HEK293 (cell line): ENCODE measurements around the gene LAMA5.
A peak's percentile ranks its signal among the peaks of the same experiment; 100 is the strongest.

Experiments used
- AEBP2 ChIP-seq: fragments of 450-650 bp; formaldehyde crosslinking; IDR thresholded peaks from 2 replicates; pipeline ENCODE4 v1.5.1; 2016; ENCODE audit warnings: missing biosample characterization, missing genetic modification characterization, borderline replicate concordance
- ATF2 ChIP-seq: fragments of 450-650 bp; formaldehyde crosslinking; IDR thresholded peaks from 2 replicates; pipeline ENCODE4 v1.5.1; 2016; ENCODE audit warnings: missing biosample characterization, missing genetic modification characterization, low read depth
- ELK4 ChIP-seq: IDR thresholded peaks from 2 replicates; pipeline ENCODE4 v1.6.1; 2011; ENCODE audit warnings: mild to moderate bottlenecking, low read depth, low read length, borderline replicate concordance
- HIC1 ChIP-seq: fragments of 450-650 bp; formaldehyde crosslinking; IDR thresholded peaks from 2 replicates; pipeline ENCODE4 v1.5.1; 2016; ENCODE audit warnings: missing biosample characterization, missing genetic modification characterization
- INSM2 ChIP-seq: fragments of 450-650 bp; formaldehyde crosslinking; IDR thresholded peaks from 2 replicates; pipeline ENCODE4 v1.5.1; 2016; ENCODE audit warnings: missing biosample characterization, missing genetic modification characterization
- KLF7 ChIP-seq: fragments of 450-650 bp; formaldehyde crosslinking; IDR thresholded peaks from 2 replicates; pipeline ENCODE4 v1.5.1; 2016; ENCODE audit warnings: missing biosample characterization, missing genetic modification characterization, borderline replicate concordance
- MEIS1 ChIP-seq: sonication (generic); formaldehyde crosslinking; IDR thresholded peaks from 2 replicates; pipeline ENCODE4 v1.8.1; 2022; ENCODE audit warnings: missing genetic modification reagents, mild to moderate bottlenecking, borderline replicate concordance
- PRDM1 ChIP-seq: fragments of 450-650 bp; formaldehyde crosslinking; IDR thresholded peaks from 2 replicates; pipeline ENCODE4; 2016; ENCODE audit warnings: missing biosample characterization, missing genetic modification characterization
- PRDM6 ChIP-seq: fragments of 450-650 bp; formaldehyde crosslinking; IDR thresholded peaks from 2 replicates; pipeline ENCODE4 v1.5.1; 2017; ENCODE audit warnings: missing biosample characterization, missing genetic modification characterization
- YY2 ChIP-seq: fragments of 450-650 bp; formaldehyde crosslinking; IDR thresholded peaks from 2 replicates; pipeline ENCODE4 v1.5.1; 2016; ENCODE audit warnings: missing biosample characterization, missing genetic modification characterization
- ZNF10 ChIP-seq: fragments of 450-650 bp; formaldehyde crosslinking; IDR thresholded peaks from 2 replicates; pipeline ENCODE4 v1.5.1; 2017; ENCODE audit warnings: missing biosample characterization, missing genetic modification characterization
- ZNF114 ChIP-seq: fragments of 450-650 bp; formaldehyde crosslinking; IDR thresholded peaks from 2 replicates; pipeline ENCODE4 v1.5.0; 2017; ENCODE audit warnings: missing biosample characterization, missing genetic modification characterization
- ZNF174 ChIP-seq: fragments of 450-650 bp; formaldehyde crosslinking; IDR thresholded peaks from 2 replicates; pipeline ENCODE4 v1.5.0; 2017; ENCODE audit warnings: missing biosample characterization, mild to moderate bottlenecking, missing genetic modification characterization
- ZNF223 ChIP-seq: fragments of 450-650 bp; formaldehyde crosslinking; IDR thresholded peaks from 2 replicates; pipeline ENCODE4 v1.5.1; 2016; ENCODE audit warnings: missing biosample characterization, missing genetic modification characterization
- ZNF24 ChIP-seq: fragments of 450-650 bp; formaldehyde crosslinking; IDR thresholded peaks from 2 replicates; pipeline ENCODE4 v1.5.1; 2016; ENCODE audit warnings: missing biosample characterization, missing genetic modification characterization
- ZNF280C ChIP-seq: fragments of 450-650 bp; formaldehyde crosslinking; IDR thresholded peaks from 2 replicates; pipeline ENCODE4 v1.5.1; 2016; ENCODE audit warnings: missing biosample characterization, missing genetic modification characterization
- ZNF292 ChIP-seq: fragments of 450-650 bp; formaldehyde crosslinking; IDR thresholded peaks from 2 replicates; pipeline ENCODE4 v1.5.1; 2016; ENCODE audit warnings: low read depth, missing biosample characterization, missing genetic modification characterization, borderline replicate concordance
- ZNF37A ChIP-seq: fragments of 450-650 bp; IDR thresholded peaks from 2 replicates; pipeline ENCODE4 v1.5.1; 2018; ENCODE audit warnings: missing biosample characterization, missing genetic modification characterization
- ZNF514 ChIP-seq: fragments of 450-650 bp; formaldehyde crosslinking; IDR thresholded peaks from 2 replicates; pipeline ENCODE4 v1.5.1; 2016; ENCODE audit warnings: missing biosample characterization, missing genetic modification characterization
- ZNF580 ChIP-seq: fragments of 450-650 bp; formaldehyde crosslinking; IDR thresholded peaks from 2 replicates; pipeline ENCODE4 v1.5.1; 2016; ENCODE audit warnings: missing biosample characterization, missing genetic modification characterization
- ZNF639 ChIP-seq: fragments of 450-650 bp; formaldehyde crosslinking; IDR thresholded peaks from 2 replicates; pipeline ENCODE4 v1.5.1; 2016; ENCODE audit warnings: missing biosample characterization, missing genetic modification characterization
- ZNF707 ChIP-seq: fragments of 450-650 bp; formaldehyde crosslinking; IDR thresholded peaks from 2 replicates; pipeline ENCODE4 v1.5.1; 2016; ENCODE audit warnings: missing biosample characterization, missing genetic modification characterization
- ZNF830 ChIP-seq: fragments of 450-650 bp; IDR thresholded peaks from 2 replicates; pipeline ENCODE4 v1.5.0; 2018; ENCODE audit warnings: missing biosample characterization, missing genetic modification characterization, low read depth, mild to moderate bottlenecking, moderate library complexity
- ZNF837 ChIP-seq: fragments of 450-650 bp; formaldehyde crosslinking; IDR thresholded peaks from 2 replicates; pipeline ENCODE4 v1.5.1; 2016; ENCODE audit warnings: missing biosample characterization, missing genetic modification characterization

The LAMA5 gene

GRCh38 chr20:62381842-62382241, 14.7 kb upstream of the LAMA5 start (continued):
- peak; percentile 13; the same call in 1 of the 2 replicates for TF ChIP-seq AEBP2 (tag by site-specific recombination)
- TF ChIP-seq ZNF514 (tag by site-specific recombination) = peak; percentile 16; the same call in 1 of the 2 replicates
- TF ChIP-seq MEIS1 (CRISPR knock-in tag) = no peak
- TF ChIP-seq PRDM1 = no peak
- no peak for TF ChIP-seq ZNF223 (tag by site-specific recombination)
- peak; percentile 50; the same call in 1 of the 2 replicates for TF ChIP-seq ZNF280C (tag by site-specific recombination)
- no peak for TF ChIP-seq ZNF639 (tag by site-specific recombination)
- no peak for TF ChIP-seq INSM2 (tag by site-specific recombination)
- TF ChIP-seq ELK4 = no peak
- 0 out of 2 replicates have a peak, but pooled peaks have one; percentile 42 for TF ChIP-seq ZNF707 (tag by site-specific recombination)
- TF ChIP-seq PRDM6 (tag by site-specific recombination) = no peak
- no peak for TF ChIP-seq KLF7 (tag by site-specific recombination)
- TF ChIP-seq ZNF24 (tag by site-specific recombination) = no peak
- no peak for TF ChIP-seq ZNF37A (tag by site-specific recombination)
- no peak for TF ChIP-seq HIC1 (tag by site-specific recombination)
- no peak for TF ChIP-seq ZNF830 (tag by site-specific recombination)
- no peak for TF ChIP-seq ZNF292 (tag by site-specific recombination)
- TF ChIP-seq ZNF10 (tag by site-specific recombination) = no peak; the same call in 1 of the 2 replicates
- TF ChIP-seq ZNF580 (tag by site-specific recombination) = peak; percentile 49; the same call in 1 of the 2 replicates
- TF ChIP-seq ATF2 = no peak
- TF ChIP-seq ZNF837 = no peak
- no peak for TF ChIP-seq ZNF114 (tag by site-specific recombination)
- no peak for TF ChIP-seq ZNF174
- no peak for TF ChIP-seq YY2 (tag by site-specific recombination)
